NCI-H748 treated with DMSO at 0.1 percent for 48 hours (cell line): ENCODE measurements around the gene PSMD13.

Experiments
- DNase-seq: peaks from one replicate; lab custom pipeline; 2025; lab: John Stamatoyannopoulos, UW

The PSMD13 gene

DNA sequence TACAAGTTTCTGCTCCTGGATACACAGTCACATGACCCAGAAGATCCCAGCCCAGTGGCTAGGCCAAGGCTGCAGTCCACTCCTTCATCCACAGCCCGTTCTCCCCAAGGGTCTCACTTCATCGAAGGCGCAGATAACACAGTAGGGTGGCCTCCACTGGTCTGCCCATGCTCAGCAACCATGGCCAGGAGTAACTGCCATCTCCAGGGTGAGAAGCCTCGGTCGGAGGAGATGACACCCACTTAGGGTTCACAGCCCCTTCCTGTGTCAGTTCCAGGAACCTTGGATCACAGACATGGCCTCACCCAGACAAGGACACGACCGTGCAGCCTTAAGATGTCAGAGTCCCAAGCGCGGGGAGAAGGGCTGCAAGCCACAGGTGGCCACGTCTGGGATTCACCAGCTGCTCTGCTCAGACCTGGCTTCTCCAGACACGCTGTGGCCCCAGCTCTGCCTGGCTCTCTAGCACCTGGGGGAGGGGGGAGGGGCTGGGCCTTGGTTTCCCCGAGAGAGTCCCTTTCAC is 32.1 kb upstream of the PSMD13 start:
- no peak for DNase-seq

DNA sequence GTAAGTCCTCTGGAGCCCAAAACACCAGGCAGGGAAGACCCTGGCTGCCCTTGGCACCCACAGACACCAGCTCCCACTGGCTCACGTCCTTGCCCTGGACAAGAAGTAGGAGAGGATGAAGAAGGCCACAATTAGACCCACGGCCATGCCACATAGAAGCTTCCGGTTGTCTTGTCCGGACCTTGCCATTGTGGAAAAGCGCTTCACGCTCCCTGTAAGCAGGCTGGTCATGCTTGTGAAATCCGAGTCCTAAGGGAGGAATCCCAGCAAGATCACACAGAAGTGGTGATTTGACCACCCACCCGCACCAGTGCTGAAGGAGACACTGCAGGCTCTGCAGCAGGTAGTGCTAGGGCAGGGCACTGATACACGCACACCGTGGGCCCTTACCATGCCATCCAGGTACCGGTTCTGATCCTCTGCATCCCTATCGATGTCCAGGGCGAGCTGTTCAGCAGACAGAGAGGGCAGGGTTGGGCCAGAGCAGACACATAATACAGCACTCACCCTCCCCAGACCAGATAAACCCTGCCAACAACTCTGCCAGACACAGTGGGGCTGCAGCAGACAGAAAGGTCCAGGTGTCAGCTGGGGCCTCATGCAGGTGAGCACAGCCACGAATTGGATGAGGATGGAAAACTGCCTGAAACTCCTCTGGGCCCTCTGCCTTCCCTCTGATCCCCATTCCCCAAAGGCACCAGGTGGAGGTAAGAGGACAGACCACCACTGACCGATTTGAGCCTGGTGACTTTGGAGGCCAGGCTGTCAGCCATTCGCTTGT is 31.4 kb upstream of the PSMD13 start:
- no peak for DNase-seq

DNA sequence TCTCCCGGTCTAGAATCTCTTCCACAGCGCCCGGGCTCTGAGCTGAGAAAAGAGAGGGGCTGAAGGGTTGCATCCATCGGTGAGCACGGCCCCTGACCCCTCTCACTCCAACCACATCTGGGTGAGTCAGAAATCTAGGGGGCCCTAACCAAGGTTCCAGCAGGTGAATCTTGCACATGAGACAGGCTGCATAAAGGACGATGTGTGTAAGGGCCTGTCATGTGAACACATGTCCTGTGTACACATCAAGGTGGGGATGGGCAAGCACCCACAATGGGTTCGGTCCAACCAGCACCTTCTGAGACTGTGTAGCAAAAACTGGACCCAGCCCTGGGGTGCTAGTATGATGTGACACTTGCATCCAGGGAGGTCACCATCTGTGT is 30.8 kb upstream of the PSMD13 start:
- DNase-seq, result no peak

DNA sequence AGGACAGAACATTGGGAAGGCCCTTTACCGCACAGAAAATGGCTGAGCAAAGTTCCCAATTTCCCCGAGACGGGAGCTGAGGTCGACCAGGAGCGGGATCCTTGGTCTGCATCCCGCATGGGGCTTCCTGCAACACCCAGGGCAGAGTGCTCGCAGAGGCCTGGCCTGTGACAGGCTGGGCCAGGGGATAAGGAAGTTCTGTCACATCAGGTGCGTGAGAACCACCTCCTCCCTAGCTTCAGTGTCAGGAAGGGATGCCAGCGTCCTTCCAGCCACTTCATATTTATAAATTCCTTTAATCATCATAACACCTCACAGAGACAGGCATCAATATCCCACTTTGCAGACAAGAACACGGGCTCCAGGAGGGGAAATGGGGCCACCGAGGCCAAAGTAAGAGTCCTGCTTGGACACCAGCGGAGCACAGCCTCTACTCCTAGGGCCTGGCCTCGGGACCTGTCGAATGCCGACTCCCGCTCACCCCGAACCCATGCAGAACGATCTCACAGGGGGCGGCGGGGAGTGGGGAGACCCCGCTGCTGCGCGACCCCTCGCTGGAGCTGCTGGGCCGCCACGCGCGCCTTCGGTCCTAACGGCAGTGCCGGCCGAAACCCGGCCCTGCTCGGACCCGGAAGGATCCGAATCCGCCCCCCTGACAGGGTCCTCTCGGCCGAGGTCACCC is 30.1 kb upstream of the PSMD13 start:
- DNase-seq, result no peak

DNA sequence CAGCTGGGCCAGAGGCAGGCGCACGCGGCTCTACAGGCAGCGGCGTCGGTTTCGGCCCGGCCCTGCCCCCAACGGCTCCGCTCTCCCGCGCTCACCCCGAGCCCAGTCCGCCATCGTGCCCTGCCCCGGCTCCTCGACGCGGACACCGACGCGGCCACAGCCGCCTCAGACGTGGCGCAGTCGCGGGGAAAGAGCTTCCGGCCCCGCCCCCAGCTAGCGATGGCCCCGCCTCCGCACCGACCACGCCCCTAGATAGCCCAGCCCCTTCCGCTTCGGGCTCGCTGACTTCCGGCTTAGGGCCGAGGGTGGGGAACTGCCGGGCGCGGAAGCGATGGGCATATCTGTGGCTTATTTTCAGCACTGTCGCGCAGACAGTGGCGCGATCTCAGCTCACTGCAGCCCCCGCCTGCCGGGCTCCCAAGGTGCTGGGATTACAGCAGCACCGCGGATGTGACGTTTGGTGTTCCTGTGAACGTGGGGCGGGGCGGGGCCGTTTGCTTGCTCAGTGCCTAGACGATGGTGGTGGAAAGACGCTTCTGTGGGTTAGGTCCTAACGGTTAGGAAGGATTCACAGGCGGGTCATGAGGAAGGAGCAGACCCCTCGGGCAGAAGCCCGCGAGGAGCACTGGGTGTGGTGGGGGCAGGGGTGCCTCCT is 29.4 kb upstream of the PSMD13 start, which contains the start of the genes BET1L and RIC8A:
TSS of gene BET1L (minus strand) at position 192 of the 655 bp plus-strand sequence. CDS start at position 114, 78 bp downstream.
TSS of gene RIC8A (plus strand) at position 501 of the 655 bp plus-strand sequence. CDS start 1,147 bp downstream, outside the sequence.
- DNase-seq, result peak; percentile 94

DNA sequence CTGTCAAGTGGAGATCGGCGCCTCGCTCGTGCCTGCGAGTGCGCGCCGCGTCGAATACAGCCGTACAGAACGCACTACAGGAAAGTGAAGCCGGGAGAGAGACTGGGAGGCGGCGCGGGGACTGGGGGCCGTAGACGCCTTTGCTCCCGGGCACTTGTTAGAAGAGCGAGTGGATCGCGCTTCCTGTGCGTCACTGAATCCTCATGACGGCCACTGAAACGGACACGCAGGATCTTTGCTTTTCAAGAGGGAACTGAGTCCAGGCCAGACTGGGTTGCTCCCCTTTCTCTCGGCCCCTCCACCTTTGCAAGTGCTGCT is 29.0 kb upstream of the PSMD13 start:
- DNase-seq, result no peak

DNA sequence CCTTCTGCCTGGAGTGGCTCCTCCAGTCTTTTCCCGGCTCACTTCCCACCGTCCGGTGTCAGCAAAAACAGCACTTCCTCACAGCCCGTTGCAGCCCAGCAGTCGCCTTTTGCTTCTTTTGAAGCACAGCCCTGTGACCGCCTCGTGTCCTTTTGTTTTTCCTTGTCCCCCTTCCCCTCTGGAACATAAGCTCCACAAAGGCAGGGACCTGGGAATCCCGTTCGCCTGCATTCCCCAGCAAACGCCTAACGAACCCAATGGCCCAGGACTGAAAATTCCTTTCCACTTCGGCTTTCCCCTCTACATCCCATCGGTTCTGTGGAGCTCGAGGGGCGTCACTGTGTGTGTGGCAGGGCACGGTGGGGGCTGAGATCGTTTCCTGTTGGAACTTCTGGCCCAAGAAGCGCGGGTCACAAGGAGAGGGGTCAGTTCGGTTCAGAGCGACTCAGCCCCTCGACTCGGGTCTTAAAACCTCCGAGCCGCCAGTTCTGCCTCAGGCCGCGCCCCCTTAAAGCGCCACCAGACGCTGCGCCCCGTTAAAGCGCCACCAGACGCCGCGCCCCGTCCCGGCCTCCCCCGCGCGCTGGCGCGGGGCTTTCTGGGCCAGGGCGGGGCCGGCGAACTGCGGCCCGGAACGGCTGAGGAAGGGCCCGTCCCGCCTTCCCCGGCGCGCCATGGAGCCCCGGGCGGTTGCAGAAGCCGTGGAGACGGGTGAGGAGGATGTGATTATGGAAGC is 28.4 kb upstream of the PSMD13 start:
- DNase-seq, result peak; percentile 31

DNA sequence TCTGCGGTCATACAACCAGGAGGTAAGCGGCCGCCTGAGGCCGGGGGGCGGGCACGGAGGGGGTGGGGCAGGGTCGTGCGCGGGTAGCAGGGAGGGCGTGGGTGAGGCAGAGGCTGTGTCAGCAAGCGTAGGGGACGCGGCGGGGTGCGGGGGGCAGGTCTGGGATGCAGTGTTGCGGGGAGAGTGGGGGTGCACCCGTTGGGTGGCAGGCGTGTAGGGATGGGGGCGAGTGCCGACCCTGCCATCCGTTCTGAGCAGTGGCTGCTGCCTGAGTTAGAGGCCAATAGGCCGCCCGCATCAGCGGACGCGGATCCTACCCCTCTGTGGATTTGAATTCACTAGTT is 27.9 kb upstream of the PSMD13 start:
- no peak for DNase-seq

DNA sequence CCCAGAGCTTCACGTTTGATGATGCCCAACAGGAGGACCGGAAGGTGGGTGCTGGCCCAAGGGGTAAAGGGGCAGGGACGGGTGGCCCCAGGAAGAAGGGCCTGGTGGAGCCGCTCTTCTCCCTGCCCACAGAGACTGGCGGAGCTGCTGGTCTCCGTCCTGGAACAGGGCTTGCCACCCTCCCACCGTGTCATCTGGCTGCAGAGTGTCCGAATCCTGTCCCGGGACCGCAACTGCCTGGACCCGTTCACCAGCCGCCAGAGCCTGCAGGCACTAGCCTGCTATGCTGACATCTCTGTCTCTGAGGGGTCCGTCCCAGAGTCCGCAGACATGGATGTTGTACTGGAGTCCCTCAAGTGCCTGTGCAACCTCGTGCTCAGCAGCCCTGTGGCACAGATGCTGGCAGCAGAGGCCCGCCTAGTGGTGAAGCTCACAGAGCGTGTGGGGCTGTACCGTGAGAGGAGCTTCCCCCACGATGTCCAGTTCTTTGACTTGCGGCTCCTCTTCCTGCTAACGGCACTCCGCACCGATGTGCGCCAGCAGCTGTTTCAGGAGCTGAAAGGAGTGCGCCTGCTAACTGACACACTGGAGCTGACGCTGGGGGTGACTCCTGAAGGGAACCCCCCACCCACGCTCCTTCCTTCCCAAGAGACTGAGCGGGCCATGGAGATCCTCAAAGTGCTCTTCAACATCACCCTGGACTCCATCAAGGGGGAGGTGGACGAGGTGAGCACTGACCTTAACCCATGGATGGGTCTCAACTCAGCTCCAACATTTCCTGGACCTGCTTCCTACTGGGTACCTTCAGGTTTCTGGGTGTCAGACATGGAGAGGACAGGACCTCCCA is 27.3 kb upstream of the PSMD13 start:
- no peak for DNase-seq

DNA sequence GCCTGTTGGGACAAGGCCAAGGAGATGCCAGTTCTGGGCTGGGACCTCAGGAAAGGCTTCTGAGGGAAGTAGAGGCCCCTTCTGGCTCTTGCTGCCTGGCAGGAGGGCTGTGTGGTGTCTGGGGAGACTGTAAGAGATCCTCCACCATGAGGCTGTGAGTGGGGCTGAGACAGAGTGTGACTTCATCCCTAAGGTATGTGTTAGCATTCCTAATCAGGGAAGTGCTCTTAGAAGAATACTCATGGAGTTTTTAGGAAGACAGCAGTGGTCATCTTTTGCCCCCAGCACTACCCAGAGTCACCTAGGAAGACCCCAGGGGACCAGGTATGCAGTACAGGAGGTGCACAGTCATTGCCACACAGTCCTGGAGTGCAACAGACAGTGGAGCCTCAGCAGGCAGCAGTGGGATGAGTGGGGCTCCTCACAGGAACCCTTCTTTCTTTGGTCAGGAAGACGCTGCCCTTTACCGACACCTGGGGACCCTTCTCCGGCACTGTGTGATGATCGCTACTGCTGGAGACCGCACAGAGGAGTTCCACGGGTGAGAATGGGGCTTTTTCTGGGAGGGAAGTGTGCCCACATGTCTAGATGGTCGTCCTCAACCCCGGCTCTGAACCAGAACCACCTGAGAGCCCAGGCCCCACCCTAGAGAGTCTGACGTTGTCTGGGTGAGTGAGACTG is 26.5 kb upstream of the PSMD13 start:
- DNase-seq, result no peak

DNA sequence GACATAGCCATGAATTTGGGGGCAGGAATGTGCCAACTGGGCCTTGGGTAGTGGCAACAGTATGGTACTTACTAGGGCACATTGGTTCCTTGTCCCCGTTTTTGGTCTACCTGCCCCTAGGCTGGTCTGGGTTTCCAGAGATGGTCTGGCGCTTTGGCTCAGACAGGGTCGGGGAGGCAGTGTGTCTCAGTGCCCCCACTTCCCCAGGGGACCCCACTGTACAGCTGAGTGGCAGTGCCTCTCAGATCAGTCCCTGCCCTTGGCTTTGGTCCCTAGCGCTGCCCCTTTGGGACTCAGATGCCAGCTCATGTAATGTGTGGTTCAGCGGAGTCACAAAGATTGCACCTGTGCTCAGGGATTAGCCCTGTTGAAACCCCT is 26.0 kb upstream of the PSMD13 start:
- DNase-seq, result no peak

DNA sequence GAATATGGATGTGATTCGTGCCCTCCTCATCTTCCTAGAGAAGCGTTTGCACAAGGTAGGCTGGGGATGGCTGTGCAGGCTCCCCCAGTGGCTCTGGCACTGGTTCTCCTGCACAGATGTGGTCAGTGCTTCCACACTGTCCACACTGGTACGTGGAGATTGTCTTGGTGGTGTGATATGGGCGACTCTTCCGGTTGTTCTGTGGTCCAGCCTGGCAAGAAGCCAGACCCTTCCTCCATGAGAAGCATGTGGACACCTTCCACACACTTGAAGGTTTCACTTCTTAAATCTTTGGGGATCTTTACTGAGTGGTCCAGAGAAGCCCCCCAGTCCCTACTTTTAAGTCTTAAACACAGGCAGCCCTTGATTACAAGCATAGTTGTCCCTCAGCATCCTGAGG is 25.5 kb upstream of the PSMD13 start:
- DNase-seq, result no peak

DNA sequence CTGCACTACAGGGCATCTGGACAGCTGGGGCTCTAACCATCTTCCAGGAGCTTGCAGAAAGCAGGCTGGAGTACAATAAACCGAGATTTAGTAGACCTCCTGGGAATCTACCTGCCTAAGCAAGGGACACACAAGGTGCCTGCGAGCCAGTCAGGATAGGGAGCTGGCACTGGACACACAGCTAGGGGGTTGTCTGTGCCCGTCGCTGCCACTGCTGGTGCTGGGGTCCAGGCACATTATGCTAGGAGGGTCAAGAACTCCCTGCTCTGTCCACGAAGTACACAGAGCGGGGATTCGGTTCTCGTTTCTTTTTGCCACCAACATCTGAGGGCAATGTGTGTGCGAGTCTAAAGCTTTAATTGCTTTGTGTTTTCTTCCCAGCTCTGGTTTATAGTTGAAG is 25.0 kb upstream of the PSMD13 start:
- no peak for DNase-seq

DNA sequence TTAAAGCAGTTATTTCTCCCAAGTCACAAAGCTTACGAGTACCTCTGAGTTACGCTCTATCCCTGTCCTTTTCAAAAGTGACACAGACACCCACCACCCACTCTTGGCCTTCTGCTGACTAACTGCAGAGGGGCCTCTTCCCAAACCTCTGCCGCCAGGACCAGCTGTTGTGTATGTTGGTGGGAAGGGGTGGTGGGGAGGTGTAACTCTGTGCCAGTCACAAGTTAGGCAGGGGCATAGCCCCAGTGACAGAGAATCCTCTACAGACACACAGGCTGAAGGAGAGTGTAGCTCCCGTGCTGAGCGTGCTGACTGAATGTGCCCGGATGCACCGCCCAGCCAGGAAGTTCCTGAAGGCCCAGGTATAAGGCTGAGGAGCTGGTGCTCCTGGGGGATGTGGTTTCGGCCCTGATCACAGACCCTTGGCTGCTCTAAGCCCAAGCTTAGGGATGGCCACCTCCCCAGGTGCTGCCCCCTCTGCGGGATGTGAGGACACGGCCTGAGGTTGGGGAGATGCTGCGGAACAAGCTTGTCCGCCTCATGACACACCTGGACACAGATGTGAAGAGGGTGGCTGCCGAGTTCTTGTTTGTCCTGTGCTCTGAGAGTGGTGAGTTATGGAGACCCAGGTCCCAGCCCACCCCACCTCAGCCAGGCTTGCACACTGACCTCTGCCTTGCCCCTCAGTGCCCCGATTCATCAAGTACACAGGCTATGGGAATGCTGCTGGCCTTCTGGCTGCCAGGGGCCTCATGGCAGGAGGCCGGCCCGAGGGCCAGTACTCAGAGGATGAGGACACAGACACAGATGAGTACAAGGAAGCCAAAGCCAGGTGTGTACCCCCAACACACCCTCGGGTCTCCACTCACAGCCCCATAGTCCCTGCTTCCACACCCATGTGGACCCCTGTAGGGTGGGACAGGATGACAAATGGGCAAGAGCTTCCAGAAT is 24.4 kb upstream of the PSMD13 start:
- no peak for DNase-seq

DNA sequence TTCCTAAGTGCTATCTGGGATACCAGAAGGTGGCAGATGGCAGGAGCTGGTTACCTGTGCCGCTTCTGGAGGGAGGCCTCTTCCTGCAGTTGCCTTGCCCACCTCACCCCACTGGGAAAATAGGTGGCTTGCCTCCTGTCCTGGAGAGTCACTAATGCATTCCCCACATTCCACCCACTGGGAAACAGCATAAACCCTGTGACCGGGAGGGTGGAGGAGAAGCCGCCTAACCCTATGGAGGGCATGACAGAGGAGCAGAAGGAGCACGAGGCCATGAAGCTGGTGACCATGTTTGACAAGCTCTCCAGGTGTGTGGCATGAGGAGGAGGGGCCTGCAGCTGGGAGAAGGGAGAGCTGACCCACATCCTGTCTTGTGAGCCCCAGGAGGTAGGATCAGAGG is 23.7 kb upstream of the PSMD13 start:
- no peak for DNase-seq

DNA sequence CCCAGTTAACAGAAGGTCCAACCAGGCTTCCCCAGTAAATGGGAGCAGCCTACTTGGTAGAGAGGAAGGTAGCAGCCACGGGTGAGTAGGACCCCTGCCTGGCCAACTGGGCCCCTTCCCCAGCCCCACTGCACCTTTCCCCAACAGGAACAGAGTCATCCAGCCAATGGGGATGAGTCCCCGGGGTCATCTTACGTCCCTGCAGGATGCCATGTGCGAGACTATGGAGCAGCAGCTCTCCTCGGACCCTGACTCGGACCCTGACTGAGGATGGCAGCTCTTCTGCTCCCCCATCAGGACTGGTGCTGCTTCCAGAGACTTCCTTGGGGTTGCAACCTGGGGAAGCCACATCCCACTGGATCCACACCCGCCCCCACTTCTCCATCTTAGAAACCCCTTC is 22.7 kb upstream of the PSMD13 start:
- no peak for DNase-seq

DNA sequence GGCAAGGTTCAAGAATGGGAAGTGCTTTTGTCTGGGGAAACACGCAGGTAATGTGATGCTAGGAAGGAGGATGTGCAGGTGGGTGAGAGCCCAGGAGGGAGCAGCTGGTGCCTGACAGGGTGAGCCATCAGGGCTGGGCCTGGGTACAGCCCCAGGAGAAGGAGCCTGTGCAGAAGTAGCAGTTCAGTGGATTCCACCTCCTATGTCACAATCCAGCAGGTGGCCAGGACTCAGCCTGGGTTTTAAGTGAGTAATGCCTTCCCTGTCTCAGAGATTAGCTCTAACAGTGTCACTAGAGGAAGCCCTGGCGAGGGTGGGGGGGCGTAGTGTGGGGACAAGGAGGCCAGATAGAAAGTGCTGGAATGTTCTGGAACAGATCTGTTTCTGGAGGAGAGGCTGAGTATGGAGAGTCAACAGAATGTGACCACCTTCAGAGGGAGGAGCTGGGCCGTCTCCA is 21.2 kb upstream of the PSMD13 start:
- no peak for DNase-seq

DNA sequence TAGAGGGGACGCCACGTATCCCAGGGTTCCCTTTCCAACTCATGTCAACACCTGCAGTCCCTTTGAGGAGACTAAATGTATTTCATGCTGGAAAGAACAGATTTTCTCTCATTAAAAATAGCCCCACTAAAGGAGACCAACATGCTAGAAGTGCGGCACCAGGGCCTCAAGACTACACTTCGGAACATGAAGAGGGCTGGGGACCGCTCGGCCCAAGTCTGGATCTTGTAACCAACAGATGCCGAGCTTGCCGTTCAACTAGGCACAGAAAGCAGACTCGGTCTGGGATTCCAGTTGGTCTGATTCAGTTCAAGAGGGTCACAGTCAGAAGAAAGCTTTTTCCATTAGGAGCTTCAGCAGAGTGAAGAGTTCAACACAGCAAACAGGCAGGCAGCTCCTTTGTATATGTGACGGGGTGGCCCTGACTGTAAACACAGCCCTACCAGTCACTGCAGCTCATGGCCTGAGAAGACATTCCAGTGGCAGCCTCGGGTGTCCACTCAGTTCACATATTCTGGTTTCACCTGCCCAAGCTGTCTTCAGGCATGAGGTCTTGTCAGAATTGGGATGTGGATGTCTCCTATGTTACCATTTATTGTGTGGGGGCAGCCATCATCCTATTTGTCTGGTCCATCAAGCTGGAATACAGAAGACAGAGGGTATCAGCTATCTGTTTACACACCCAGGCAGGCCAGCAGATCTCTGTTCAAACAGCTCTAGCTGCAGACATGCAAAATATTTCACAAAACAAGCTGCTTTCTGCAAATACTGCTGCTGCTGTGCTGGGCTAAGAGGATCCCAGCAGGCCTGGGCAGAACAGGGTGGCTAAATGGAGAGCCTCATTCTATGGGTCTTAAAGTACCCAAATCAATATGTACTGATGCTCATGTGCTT is 20.4 kb upstream of the PSMD13 start:
- no peak for DNase-seq

DNA sequence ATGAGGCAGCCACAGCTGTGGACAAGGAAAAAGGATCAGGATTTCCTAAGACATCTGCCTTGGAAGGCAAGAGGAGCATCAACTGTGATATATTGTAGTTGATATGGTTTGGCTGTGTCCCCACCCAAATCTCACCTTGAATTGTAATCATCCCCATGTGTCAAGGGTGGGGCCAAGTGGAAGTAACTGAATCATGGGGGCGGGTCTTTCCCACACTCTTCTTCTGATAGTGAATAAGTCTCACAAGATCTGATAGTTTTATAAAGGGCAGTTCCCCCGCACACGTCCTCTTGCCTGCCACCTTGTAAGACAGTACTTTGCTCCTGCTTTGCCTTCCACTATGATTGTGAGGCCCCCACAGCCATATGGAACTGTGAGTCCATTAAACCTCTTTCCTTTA is 19.1 kb upstream of the PSMD13 start:
- no peak for DNase-seq
